Gastroesophageal sphincter (tissue), 4 donors: ENCODE data around the gene TCERG1. TPM values are rescaled to one million over a fixed set of nuclear protein-coding genes. Genes with fewer than 3 reads are reported as not detected.

Experiments used
- ATAC-seq: fragments of 150-250 bp; one replicate; pipeline ENCODE4 v1.9.1; 2016; ENCODE audit warnings: mild to moderate bottlenecking, moderate library complexity
- H3K27ac ChIP-seq, 4 donors: fragments of 200-600 bp; sonication (generic) in 3 of 4; 1 replicate in 3 of 4; 2 replicates in 1 of 4; pipeline ENCODE4 v1.5.1; 2016 to 2019
- H3K27me3 ChIP-seq: fragments of 200-600 bp; sonication (generic); one replicate; pipeline ENCODE4 v1.5.1; 2019
- H3K36me3 ChIP-seq, 2 donors: fragments of 200-600 bp; sonication (generic); one replicate each; pipeline ENCODE4 v1.5.1; 2019; ENCODE audit warnings: control low read depth in 1 of 2
- H3K4me1 ChIP-seq, 3 donors: fragments of 200-600 bp; sonication (generic); 1 replicate in 2 of 3; 2 replicates in 1 of 3; pipeline ENCODE4 v1.5.1; 2016 to 2019; ENCODE audit warnings: control low read depth in 2 of 3
- H3K4me3 ChIP-seq, 2 donors: fragments of 200-600 bp; sonication (generic); one replicate each; pipeline ENCODE4 v1.5.1; 2019; ENCODE audit warnings: mild to moderate bottlenecking in 1 of 2, moderate library complexity in 1 of 2
- H3K9me3 ChIP-seq, 3 donors: fragments of 200-600 bp; sonication (generic); one replicate each; pipeline ENCODE4 v1.5.1; 2017 to 2019; ENCODE audit warnings: control low read depth in 2 of 3
- EP300 ChIP-seq: sonication (generic); formaldehyde crosslinking; IDR thresholded peaks from one replicate; pipeline ENCODE4 v1.6.1; 2017; ENCODE audit warnings: antibody characterized with exemption, mild to moderate bottlenecking
- POLR2A ChIP-seq, 2 donors: fragments of 450-650 bp; IDR thresholded peaks; one replicate each; pipeline ENCODE4 v1.6.1; 2017; ENCODE audit warnings: antibody characterized with exemption in 2 of 2, mild to moderate bottlenecking in 2 of 2, moderate library complexity in 1 of 2
- POLR2AphosphoS5 ChIP-seq: sonication (generic); formaldehyde crosslinking; IDR thresholded peaks from one replicate; pipeline ENCODE4 v1.6.1; 2017; ENCODE audit warnings: antibody characterized with exemption
- WGBS, 2 donors: methylation state at CpG; one replicate each; pipeline ENCODE4 v1.1.5; 2018; ENCODE audit warnings: low coverage in 1 of 2; 5-methylcytosine and 5-hydroxymethylcytosine counted together
- total RNA-seq, 4 donors: library from RNA; depleted of rRNA; stranded (reverse); fragments of >200 nt; gene quantifications; one replicate each; pipeline ENCODE4 v1.1.0, GENCODE V29; 2016
- TF ChIP-seq, protein P1 (sequence below), 4 experiments: fragments of 200-600 bp in 2 of 4; fragments of 450-650 bp in 2 of 4; sonication (generic) in 1 of 4; IDR thresholded peaks; one replicate each; pipeline ENCODE4 v1.5.1; 2017 to 2019; ENCODE audit warnings: antibody characterized with exemption in 4 of 4, mild to moderate bottlenecking in 2 of 4, moderate library complexity in 2 of 4

Gene TCERG1
- 10 to 100 TPM; 19.8 to 66.9 (median 41.2) TPM for total RNA-seq

- Histone ChIP-seq H3K27me3 (no peaks in the 10 kb centered on the region), H3K9me3 (no peaks in the 10 kb centered on the region), H3K36me3 (no peaks in the 10 kb centered on the region), H3K4me1 (peaks cover 0 to 46% (median 18%) of the 10 kb centered on the region in 3 donors), H3K27ac (peak within 1 kb of the TSS; percentile 71 to 94 (median 92)), H3K4me3 (peak within 1 kb of the TSS; percentile 83 to 92)
- WGBS, 2 donors = 2 to 5% methylated on average over 6 of the region's 68 CpGs
- no peak for TF ChIP-seq EP300
- TF ChIP-seq, protein P1, sequence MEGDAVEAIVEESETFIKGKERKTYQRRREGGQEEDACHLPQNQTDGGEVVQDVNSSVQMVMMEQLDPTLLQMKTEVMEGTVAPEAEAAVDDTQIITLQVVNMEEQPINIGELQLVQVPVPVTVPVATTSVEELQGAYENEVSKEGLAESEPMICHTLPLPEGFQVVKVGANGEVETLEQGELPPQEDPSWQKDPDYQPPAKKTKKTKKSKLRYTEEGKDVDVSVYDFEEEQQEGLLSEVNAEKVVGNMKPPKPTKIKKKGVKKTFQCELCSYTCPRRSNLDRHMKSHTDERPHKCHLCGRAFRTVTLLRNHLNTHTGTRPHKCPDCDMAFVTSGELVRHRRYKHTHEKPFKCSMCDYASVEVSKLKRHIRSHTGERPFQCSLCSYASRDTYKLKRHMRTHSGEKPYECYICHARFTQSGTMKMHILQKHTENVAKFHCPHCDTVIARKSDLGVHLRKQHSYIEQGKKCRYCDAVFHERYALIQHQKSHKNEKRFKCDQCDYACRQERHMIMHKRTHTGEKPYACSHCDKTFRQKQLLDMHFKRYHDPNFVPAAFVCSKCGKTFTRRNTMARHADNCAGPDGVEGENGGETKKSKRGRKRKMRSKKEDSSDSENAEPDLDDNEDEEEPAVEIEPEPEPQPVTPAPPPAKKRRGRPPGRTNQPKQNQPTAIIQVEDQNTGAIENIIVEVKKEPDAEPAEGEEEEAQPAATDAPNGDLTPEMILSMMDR (IDR thresholded peaks at IDR 0.05) = peak; percentile 38 to 85 (median 80)
- TF ChIP-seq POLR2AphosphoS5 = peak; percentile 50
- ATAC-seq = peak; percentile 98
Observed at GRCh38 chr5:146446861-146447733, at the start of gene TCERG1. Gene TCERG1 (plus strand): TSS chr5:146447333. CDS start chr5:146447350, 17 bp downstream.

- Histone ChIP-seq H3K27me3 (peaks cover 45% of the 10 kb centered on the region), H3K9me3 (no peaks in the 10 kb centered on the region), H3K27ac (no peak overlapping the region), H3K36me3 (no peaks in the 10 kb centered on the region), H3K4me3 (no peak overlapping the region), H3K4me1 (no peaks in the 10 kb centered on the region)
- TF ChIP-seq EP300 (no peak), POLR2AphosphoS5 (no peak), POLR2A (IDR thresholded peaks at IDR 0.05) (no peak)
- TF ChIP-seq, protein P1 (IDR thresholded peaks at IDR 0.05) = no peak
- no peak for ATAC-seq
- WGBS, 2 donors = 89% methylated on average over 4 of the region's 4 CpGs; no CpG with 5 or more reads in 1 of the 2 donors
Observed at GRCh38 chr5:146398826-146399225, 48.3 kb upstream of the TCERG1 start.

GRCh38 chr5:146399481-146399880 is 47.7 kb upstream of the TCERG1 start:
- Histone ChIP-seq H3K27ac (no peak overlapping the region), H3K4me3 (no peak overlapping the region), H3K9me3 (no peaks in the 10 kb centered on the region), H3K36me3 (no peaks in the 10 kb centered on the region), H3K27me3 (peaks cover 41% of the 10 kb centered on the region), H3K4me1 (no peaks in the 10 kb centered on the region)
- no peak for ATAC-seq
- no peak for TF ChIP-seq EP300
- no peak for TF ChIP-seq POLR2AphosphoS5
- TF ChIP-seq, protein P1 (IDR thresholded peaks at IDR 0.05) = no peak
- no peak for TF ChIP-seq POLR2A (IDR thresholded peaks at IDR 0.05)
- WGBS, 2 donors = 50 to 75% methylated on average over 1 of the region's 1 CpG

DNA sequence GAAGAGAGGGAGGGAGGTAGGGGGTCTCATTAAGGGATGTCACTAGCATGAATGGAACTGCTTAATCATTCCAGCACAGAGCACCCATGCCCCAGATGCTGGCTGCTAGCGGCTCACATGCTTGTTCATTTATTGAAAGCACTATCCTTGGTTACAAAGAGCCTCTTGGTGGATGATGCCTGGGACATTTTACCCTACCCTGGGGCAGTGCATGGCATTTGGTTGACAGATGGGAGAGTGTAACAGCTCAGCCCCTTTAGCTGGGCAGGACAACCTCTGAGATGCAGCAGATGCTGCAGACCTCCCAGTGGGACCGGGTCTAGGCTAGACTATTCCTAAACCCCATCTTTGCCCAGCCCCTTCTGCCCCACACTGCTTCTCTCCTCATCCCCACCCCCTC is 46.9 kb upstream of the TCERG1 start:
- peaks cover 34% of the 10 kb centered on the region for H3K27me3 ChIP-seq

More for the DNA sequence above, 46.9 kb upstream of the TCERG1 start:
- no peaks in the 10 kb centered on the region for H3K4me1 ChIP-seq
- H3K4me3 ChIP-seq = no peak overlapping the region
- H3K36me3 ChIP-seq = no peaks in the 10 kb centered on the region
- TF ChIP-seq POLR2A (IDR thresholded peaks at IDR 0.05) (no peak), EP300 (no peak), POLR2AphosphoS5 (no peak)
- TF ChIP-seq, protein P1 (IDR thresholded peaks at IDR 0.05) = no peak
- WGBS, 2 donors = 66% methylated on average over 2 of the region's 2 CpGs
- ATAC-seq = no peak
- no peak overlapping the region for H3K27ac ChIP-seq
- H3K9me3 ChIP-seq = no peaks in the 10 kb centered on the region
